SHP77 (cell line): ENCODE results near the gene QKI.
"Not testable (repeated sequence)": the region's sequence is repeated elsewhere in the genome, so short reads cannot be mapped to it uniquely, and the experiment has no call there.

Experiments used
- DNase-seq, 2 experiments: peaks; one replicate each; lab custom pipeline; 2025; lab: John Stamatoyannopoulos, UW

The QKI gene

DNA sequence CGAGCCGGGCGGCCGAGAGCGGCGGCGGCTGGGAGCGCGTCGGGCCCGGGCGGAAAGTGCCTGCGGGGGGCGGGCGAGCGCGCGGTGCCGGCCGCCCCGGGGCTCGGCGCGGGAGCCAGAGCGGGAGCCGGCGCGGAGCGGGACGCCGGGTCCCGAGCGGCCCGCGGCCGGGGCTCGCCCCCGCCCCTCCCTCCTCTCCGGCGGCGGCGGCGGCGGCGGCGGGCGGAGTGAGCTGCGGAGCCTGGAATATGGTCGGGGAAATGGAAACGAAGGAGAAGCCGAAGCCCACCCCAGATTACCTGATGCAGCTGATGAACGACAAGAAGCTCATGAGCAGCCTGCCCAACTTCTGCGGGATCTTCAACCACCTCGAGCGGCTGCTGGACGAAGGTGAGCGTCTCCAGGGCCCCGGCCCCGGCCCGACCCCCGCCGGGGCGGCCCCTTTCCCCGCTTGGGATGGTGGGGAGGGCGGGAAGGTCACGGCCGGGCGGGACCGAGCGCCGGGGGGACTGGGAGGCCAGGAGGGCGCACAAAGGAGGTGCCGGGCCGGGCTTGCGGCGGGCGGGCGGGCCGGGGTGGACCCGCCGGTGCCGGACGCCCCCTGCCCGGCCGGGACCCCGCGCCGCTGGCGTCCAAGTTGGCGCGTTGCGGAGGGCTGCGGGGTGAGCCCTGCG, 565 bp downstream of the QKI start:
- DNase-seq: no peak

DNA sequence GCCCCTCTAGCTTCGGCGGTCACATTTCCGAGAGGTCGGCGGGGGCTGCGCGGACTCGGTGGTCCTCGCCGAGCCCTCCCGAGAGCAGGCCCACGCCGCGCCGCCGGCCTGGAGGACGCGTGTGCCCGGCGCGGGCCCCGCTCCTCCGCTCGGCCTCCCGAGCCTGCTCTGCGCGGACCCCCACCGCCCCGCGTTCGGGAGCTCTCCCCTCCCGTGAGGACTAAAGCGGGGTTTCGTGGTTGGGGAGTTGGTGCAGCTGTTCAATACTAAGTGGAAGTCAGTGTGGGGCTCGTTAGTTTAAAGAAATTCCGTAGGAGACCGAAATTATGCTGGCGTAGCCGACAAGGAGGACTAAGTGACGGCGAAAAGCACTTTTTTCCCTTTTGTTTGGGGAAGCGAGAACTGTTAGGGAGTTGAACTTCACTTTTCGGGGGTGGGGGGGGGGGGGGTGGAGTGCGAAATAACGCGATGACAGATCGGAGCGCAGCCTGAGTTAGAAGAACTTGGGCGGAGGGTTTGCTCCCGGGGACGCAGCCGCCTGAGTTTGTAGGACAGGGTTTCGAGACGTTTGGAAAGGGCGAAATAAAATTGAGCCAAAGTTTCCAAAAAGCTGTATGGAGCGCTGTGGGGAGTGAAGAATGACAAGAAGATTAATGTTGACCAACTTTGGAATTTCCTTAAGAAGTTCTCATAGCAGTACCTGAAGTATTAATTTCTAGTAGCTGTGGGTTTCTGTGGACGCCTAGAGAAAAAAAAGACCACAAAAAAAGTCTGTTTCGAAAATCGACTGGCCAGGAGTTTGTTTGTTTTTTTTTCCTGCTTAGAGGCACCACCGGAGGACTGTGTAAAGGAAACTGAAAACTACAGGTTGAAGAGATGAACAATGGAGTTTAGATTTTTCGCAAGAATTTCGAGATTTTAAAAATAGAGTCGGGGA, 1.4 kb downstream of the QKI start:
- no peak for DNase-seq

DNA sequence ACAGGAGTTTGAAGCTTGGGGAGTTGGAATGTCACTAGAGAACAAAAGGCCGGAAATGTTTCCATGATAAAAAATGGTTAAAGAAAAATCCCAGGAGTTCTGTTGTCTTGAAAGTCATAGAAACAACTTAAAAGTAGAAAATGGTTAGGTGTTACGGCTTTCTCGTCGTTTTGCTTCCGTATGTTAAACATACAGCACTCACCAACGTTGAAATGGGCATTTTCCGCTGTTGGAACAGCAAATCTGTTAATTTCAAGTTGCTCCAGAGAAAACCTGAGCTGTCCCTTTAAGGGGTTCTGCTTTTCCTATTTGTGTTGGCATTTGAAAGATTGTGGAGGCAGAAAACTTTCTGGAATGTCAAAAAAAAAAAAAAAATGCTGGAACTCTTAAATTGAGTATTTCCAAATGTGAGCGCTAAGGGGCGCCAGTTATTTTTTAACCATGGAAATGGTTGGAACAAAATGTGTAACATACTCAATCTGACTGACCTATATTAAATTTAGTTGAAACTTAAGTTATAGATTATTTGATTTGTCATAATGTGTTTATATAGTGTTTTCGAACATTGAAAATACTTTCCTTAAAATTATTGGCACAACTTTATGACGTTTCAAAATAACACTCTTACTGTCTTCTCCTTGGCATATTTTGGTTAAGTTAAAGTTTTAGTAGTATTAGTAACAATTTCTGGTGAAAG, 2.2 kb downstream of the QKI start:
- no peak for DNase-seq

DNA sequence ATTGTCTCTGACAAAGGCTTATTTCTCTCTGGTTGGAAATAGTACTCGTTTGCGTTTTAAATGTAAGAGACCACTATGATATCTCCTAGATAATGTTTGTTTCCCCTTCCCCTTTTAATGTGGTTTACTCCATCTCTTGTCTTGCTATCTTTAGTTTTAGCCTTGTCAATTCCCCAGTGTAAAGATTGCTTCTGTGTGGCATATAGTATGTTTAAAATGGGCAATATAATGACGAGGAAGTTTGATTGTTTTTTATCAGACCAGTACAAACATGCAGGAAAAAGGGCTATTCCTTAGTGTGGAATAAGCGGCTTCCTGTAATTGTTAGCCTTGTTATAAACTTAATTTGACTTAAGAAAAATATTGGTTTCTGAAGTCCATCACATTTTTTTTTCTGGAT, 3.1 kb downstream of the QKI start:
- no peak for DNase-seq

DNA sequence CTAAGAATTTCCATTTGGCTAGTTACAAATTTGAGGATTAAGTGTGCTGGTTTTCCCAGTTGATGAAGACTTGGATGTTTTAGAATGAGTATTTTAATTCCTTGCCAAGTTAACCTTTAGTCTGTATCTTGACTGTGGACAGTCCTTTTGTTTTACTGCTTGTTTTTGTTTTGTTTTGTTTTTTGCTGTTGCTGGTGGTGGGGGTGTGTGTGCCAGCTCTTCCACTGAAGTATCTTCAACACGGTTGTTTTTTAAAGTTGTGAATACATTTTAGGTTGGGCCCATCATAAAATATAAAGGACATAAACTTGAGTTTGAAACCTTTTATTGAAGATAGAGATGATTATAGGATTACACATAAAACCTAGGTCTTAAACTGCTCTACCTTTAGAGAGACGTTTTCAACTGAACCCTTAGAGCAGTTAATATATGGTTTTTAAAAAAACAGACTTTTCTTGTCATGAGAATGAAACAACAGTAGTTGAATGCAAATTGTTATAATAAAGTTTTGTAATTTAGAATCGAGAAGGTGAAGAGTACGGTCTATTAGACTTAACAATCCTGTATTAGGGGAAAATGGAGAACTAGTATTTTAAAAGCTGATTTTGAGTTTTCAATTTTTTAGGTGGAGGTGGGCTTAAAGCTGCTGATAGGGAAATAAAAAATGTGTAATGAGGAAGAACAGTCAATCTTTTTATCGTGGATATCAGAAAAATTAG, 4.0 kb downstream of the QKI start:
- DNase-seq: no peak

DNA sequence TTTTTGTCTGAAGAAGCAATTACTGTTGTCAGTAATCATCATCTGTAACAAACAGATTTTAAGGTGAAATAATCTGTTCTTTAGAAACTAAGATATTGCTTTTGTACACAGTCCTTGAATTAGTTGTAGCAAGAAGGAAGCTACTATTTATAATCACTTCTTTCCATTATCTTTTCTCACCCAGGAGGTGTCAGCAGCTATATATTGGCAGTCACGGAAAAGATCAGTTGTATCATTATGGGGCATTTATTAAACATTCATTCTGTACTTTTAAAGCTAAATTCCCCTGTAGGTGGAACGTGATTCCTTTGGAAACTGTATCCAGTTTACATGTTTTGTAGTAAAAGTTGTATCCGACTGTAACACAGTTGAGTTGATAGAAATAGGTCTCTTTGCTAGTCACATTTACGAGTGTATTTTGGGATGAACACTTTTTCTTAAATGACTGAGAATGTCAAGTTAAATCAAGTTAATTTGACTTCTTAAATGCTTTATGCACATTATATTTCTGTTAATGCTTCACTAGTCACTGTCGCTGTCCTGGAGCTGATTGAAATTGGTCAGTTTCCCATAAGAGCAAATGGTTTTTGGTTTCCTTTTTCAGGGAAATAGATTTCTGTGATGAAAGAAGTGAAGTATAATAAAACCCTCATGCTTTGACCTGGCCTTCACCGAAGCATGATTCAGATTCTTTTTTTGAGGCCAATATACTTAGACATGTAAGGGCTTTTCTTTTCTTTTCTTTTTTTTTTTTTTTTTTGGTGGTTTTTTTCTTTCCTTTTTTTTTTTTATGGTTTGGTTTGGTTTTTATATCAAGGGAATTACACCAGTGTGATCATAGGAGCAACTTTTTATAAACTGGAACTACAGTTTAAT, 5.1 kb downstream of the QKI start:
- DNase-seq: no peak

DNA sequence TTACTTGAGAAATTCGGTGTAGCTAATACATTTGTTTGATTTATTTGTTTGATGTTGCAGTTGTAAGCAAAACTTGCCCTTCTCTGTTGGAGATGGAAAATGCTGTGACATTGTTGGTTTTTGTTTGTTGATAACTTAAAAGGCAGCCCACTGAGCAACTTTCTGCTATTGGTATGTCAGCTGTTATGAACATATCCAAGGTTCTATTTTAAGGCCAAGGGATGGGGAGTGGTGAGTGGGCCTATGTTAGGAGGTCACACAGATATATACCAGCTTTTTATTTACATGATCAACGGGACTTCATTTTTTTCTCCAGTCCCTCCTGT, 5.7 kb downstream of the QKI start:
- DNase-seq: no peak

DNA sequence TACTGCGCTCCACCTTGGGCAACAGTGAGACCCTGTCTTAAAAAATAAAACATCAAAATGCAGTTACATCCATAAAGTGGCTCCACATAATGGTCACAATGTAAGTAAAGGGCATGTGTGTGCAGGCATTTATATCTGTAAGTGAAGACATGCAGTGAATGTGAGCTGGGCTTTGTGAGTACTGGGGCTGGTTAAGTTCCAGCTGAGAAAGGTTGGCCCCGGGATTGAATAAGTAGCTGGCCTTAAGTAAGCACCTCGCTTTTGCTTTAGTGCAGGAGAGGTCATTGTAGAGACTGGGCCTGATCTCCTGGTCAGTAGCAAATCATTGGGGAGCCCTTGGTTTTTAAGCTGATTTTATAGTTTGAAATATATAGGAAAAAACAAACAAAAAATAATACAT, 8.0 kb downstream of the QKI start:
- no peak for DNase-seq

DNA sequence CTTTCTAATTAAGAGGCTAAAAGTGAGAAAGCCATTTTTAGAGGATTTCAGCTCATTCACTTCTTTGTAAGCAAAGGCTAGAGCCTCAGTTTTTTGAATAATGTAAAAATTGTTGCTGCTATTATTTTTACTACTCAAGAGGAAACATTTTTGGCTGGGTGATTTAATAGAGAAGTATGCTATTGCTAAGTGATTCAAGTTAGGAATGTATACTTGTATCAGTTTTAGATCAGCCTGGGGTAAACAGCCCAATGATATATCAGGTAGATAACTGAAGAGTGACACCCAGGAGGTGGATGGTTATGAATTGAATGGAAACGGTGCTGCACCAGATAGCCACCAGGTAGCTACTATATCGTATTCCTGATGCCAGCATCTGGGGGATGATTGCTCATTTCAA, 9.2 kb downstream of the QKI start:
- DNase-seq: no peak

DNA sequence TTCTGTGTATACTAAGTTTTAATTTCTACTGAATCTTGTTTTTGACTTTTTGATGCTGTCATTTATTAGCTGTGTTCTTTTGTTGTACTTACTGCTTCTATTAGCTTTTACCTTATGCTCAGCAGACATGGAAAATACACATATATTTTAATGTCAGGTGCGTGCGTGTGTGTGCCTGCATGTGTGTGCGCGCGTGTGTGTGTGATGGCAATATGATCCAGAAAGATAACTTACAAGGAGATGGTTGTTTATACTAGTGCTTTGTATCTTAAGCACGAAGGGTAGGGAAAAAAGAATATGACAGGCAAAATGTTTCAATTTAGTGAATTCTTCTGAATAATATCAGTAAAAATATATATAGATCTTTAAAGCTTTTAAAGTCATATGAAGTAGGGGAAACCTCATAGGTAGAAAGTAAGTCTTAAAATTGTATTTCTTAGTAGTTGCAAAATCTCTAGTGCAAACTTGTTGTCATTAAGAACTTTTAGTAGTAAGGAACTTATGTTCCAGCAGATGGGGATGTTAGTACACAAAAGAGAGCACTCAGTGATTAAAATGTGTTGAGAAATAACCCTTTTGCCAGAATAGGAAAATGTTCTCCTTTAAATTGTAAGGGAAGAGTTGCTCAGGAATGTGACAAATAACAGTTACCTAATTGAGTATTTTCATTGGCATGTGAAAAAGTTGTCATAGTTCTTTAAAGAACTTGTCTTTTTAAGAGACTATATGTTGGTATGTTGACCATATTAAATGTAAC, 13.2 kb downstream of the QKI start:
- DNase-seq: no peak

DNA sequence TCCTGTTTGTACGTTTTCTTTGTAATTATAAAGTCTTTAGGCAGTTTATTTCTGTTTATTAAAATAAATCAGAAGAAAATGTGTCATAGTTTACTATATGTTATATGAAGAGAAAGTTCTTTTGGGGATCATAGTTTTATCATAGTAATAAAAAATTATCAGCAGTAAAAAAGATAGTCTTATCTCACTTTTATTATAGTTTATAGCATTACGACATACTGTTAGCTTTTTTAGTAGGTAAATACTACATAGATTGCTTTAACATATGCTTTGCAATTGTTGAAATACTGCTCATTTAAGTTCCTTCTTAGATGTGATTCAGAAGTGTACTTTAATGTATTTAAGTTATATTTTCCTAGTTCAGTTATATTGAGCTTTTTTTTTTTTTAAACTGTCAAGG, 13.9 kb downstream of the QKI start:
- no peak for DNase-seq

DNA sequence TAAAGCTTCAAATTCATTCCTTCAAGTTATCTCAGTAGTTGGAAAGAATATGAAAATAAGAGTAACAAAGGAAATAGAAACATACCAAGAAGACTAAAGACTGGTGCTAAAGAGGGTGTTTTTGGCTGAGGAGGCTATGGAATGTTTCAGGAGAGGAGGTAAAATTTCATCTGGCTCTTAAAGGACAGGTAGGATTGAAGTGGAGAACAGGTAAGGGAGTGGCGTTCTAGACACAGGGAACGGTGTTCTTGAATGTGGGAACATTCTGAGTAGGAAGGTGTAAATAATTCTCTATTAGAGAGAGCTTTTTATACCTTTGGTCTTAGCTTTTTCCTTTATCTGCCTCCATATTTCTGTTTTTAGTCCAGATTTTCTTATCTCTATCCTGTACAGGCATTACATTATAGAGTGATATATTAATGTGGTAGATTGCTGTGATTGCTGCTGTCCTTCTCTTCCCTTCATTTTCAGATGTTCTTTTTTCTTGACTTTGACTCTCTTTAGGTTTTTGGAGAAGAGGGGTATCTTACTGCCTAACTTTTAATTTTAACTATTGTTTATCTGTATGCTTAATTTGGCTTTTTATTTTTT, 15.4 kb downstream of the QKI start:
- DNase-seq: no peak

DNA sequence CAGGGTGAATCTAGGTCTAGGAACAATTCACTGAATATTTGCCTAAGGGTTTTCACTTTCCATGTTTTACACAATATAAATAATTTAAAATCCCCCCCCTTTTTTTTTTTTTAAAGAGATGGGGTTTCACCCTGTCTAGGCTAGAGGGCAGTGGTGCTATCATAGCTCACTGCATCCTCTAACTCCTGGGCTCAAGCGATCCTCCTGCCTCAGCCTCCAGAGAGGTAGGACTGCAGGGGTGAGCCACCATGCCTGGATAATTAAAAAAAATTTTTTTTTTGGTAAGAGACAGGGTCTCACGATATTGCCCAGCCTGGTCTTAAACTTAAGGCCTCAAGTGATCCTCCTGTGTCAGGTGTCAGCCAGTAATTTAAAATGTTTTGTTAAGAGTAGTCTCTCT, 17.8 kb downstream of the QKI start:
- DNase-seq: no peak

DNA sequence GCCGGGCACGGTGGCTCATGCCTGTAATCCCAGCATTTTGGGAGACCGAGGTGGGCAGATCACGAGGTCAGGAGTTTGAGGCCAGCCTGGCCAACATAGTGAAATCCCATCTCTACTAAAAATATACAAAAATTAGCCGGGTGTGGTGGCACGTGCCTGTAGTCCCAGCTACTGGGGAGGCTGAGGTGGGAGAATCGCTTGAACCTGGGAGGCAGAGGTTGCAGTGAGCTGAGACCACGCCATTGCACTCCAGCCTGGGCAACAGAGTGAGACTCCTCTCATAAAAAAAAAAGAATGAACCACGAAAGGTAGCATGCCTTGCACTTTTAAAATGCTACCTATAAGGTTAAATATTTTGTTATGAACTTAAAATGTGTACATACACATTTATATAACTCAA, 19.0 kb downstream of the QKI start:
- not testable (repeated sequence) for DNase-seq

DNA sequence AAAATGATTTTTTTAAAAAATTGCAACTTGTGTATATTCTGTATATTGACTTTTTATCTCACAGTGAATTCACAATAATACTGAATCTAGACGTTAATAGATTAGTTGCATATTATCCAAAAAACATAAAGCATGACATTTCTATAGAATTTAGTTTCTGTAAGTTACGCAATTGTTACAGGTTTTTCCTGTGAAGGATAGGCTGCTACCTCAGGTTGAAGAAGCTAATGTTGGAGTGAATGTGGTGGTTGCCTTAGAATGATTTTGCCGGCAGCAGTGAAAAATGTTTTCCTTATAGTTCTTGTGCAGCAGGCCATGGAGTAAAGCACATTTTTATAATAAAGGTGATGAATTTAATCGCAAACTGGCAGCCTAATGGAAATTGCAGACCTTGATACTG, 20.5 kb downstream of the QKI start:
- no peak for DNase-seq

DNA sequence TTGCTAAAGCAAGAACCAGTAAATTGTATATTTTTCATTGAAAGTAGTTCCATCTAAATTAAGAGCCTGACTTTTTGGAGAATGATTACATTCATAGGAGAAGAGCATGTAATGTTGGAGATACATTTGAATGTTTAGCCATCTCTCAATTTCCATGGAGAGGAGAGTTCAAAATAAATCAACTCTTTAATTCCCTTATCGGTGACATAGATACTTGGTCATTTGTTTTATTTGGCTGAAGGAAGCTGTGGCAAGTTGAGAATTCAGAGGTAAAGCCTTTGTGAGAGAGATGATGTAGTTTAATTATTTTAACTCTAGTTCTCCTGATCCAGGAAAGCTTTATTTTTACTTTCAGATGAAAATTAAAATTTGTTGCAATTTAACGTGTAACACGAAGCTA, 22.3 kb downstream of the QKI start:
- no peak for DNase-seq

DNA sequence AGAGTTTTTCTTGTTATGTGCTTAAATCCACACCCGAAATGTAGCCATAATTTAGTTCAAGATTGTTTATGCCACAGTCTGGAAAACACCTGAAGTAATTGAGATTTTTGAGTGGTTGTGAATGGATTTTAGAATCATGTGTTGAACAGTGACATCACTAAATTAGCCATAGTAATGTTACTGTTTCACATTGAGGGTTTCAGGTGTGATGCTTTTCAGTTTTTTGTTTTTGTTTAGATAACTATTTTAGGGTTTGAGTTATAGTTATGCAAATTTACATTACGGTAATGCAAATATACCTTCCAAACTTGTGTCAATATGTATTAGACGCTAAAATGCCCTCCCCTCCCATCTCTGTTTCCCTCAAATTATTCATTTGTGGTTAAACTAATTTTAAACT, 22.9 kb downstream of the QKI start:
- no peak for DNase-seq

DNA sequence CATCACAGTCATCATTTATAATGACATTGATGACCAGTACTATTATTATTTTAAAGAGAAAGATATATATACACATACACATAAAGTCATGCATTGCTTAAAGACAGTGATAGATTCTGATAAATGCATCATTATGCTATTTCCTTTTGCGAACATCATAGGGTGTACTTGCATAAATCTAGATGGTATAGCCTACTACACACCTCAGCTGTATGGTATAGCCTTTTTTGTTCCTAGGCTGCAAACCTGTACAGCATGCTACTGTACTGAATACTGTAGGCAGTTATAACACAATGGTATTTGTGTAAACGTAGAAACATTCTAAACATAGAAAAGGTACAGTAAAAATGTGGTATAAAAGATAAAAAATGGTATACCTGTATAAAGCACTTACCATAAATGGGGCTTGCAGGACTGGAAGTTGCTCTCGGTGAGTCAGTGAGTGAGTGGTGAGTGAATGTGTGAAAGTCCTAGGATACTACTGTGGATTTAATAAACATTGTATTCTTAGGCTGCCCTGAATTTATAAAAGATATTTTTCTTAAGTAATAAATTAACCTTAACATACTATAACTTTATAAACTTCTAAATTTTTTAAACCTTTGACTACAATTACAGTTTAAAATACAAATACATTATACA, 23.9 kb downstream of the QKI start:
- no peak for DNase-seq

DNA sequence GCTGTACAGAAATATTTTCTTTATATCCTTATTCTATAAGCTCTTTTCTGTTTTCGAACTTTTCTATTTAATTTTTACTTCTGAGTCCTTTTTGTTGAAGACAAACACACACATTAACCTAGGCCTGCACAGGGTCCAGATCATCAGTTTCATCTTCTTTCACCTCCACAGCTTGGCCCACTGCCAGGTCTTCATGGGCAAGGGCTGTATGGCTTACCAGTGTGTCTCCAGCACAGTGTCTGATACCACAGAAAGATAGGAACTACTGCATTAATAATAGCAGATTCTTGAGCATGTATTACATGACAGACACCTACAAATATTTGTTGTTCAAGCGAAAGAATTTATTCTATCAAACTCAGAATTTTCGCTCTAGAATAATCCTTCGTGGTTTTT, 24.4 kb downstream of the QKI start:
- peak; percentile 49 to 51 for DNase-seq

DNA sequence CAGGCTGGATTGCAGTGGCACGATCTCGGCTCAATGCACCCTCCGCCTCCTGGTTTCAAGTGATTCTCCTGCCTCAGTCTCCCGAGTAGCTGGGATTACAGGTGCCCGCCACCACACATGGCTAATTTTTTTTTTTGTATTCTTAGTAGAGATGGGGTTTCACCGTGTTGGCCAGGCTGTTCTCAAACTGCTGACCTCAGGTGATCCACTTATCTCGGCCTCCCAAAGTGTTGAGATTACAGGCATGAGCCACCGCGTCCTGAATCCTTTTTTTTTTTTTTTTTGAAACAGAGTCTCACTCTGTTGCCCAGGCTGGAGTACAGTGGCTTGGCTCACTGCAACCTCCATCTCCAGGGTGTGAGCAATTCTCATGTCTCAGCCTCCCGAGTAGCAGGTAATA, 24.9 kb downstream of the QKI start:
- DNase-seq: not testable (repeated sequence)
